Measurements from ENCODE around the gene CTBS.
"Not testable (repeated sequence)": the region's sequence is repeated elsewhere in the genome, so short reads cannot be mapped to it uniquely, and the experiment has no call there.

The CTBS gene

DNA sequence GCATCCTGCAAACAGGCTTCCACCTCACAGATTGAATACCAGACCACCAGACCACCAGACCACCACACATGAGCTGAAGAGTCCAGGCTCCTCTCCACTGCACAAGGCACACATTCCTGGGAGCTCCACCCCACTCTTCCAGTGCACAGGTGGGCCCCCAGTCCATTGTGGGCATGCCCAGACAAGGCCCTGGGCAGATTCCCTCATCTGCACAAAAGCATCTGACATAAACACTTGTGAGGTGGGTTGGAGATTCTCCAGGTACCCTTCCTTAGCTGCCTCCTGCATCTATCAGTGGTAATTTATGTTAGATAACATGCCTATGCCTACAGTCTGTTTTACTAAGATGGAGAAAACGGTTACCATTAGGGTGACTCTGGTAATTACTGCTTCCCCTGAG is 11.6 kb upstream of the CTBS start:
- no peak for DNase-seq (ENCODE audit: low read depth)

- no peak for DNase-seq (ENCODE audit: low read depth)
Measured at GRCh38 chr1:84584126-84584525, 9.9 kb upstream of the CTBS start.

DNA sequence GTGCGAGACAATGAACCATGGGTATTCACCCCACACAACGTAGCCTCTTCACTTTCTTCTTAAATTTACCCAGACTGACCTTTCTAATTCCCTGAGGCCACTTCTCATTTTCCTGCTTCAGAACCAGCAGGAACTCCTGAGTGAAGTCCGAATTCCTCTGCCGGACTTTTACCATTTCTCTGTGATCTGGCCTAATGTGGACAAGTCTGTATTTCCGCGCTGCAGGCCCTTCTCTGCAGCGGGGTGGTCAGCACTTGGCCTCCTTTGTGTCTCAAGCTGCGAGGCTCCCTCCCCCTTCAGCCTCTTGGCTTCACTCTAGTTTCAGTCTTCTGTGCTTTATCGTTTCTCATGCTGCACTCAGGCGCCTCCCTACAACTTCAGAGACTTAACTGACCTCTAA is 9.4 kb upstream of the CTBS start:
- no peak for DNase-seq (ENCODE audit: low read depth)

- no peak for DNase-seq (ENCODE audit: low read depth)
Measured at GRCh38 chr1:84582802-84583587, 8.8 kb upstream of the CTBS start.

DNA sequence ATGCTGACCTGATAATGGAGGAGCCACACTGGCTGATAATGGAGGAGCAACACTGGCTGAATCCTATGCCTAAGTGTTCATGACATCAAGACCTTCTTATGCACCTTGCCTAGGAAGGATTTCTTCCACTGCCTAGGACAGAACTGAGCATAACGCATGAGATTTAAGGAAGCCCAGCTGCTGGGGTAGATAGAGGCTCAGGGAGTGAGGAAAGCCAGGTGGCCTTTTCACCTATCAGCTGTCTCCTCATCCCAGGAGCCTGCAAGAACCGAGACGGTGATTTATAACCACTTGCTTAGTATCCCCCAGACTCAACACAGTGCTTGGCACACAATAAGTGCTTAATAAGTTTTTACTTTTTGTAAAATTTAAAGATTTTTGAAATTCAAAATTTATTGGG is 7.4 kb upstream of the CTBS start:
- DNase-seq (ENCODE audit: low read depth) = no peak

- no peak for DNase-seq (ENCODE audit: low read depth)
Measured at GRCh38 chr1:84574936-84575335, 696 bp upstream of the CTBS start.

GRCh38 chr1:84573481-84573966 is 716 bp downstream of the CTBS start:
- DNase-seq (ENCODE audit: low read depth) = no peak

DNA sequence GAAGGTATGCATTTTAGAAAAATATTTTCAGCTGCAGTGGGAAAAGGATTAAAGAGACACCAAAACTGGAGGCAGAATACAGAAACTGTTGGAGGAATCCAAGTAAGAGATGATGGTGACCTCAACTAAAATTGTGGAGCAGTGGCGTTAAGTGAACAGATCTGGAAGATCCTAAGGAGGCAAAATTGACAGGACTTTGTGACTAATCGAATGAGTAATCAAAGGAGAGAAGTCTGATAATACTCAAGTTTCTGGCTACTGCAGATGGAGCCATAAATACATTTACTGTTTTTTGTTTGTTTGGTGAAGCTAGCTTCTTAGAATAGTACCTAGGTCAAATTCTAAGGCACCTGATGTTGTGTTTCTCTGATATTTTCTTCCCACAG is 3.1 kb downstream of the CTBS start:
- no peak for DNase-seq (ENCODE audit: low read depth)

DNA sequence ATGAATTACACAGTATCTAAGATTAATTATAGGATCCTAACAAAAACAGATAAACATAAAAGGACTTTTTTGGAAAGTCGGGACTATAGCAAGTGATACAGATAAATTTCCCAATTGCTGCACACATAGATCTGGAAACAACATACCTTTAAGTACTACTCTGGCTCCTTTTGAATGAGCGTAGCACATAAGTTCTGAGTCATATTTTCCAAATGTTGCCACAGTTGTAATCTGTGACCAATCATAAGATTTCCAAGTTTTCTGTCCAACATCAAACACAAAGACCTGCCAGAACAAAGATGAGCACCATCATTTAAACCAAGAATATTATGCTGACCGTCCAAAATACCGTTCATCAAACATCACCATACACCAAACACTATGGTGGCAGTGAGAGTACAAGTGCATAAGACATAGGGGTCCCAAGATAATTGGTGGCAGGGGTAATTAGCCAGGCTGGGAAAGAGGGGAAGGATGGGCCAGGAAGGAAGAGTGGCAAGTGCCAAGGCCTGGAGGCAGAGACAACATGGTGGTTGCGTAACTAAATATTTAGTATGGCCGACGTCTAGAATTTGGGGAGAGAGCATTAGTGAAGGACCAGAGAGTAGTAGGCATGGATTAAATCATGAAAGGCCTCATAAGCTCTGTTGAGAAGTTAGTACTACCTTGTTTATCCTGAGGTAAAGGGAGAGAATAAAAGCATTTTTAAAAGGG is 3.6 kb downstream of the CTBS start:
- no peak for DNase-seq (ENCODE audit: low read depth)

- no peak for DNase-seq (ENCODE audit: low read depth)
Measured at GRCh38 chr1:84569216-84569615, 5.0 kb downstream of the CTBS start.

GRCh38 chr1:84550826-84551225 is 23.4 kb downstream of the CTBS start:
- DNase-seq (ENCODE audit: low read depth) = no peak

DNA sequence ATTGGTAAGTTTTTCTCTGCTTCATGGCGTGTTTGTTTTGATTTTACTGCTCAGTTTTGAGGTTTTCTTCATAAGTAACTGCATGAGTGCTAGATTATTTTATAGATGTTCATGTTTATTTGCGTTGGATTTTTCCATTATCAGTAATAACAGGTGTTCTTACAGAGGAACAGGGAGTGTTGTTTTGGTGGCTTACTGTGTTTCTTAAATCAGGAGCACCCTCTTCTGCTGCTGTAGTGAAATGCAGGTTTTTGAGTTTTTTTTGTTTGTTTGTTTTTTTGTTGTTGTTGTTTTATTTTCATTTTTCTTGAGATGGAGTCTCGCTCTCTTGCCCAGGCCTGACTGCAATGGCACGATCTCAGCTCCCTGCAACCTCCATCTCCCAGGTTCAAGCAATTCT is 32.6 kb downstream of the CTBS start:
- DNase-seq (ENCODE audit: low read depth) = no peak

DNA sequence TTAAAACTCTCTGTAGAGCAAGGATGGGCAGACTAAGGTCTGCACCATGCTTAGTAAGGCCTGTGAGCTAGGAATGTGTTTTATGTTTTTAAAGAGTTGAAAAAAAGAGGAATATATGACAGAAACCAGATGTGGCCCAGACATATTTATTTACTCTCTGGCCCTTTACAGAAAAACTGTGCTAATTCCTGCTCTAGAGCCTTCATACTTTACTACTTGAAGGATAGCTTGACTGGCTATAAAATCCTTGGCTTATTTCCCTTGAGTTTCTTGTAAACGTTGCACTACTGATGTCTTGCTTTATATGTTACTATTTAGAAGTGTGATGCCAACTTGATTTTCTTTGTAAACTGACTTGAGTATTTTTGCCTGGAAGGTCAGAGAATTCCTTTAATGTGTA is 33.5 kb downstream of the CTBS start:
- DNase-seq (ENCODE audit: low read depth) = no peak

- no peak for DNase-seq (ENCODE audit: low read depth)
Measured at GRCh38 chr1:84539972-84540371, 34.3 kb downstream of the CTBS start.

- no peak for DNase-seq (ENCODE audit: low read depth)
Measured at GRCh38 chr1:84538599-84538998, 35.6 kb downstream of the CTBS start.

- DNase-seq (ENCODE audit: low read depth) = no peak
Measured at GRCh38 chr1:84525779-84526178, 48.5 kb downstream of the CTBS start.

DNA sequence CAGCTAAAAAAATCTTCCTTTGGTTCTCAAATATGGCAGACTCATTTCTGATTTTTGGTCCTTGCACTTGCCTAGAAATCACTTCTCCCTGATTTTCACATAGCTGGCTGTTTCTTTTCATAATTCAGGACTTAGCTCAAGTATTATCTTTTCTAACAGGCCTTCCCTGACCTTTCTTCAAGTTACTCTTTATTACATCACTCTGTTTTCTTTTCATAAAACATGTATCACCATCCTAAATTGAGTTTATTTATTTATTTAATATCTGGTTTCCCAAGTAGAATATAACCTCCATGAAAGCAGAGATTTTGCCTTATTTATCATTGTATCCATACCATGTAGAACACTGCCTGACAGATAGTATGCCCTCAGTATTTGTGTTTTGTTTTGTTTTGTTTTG is 49.6 kb downstream of the CTBS start:
- no peak for DNase-seq (ENCODE audit: low read depth)

- no peak for DNase-seq (ENCODE audit: low read depth)
Measured at GRCh38 chr1:84510668-84511067, 63.6 kb downstream of the CTBS start.

- no peak for DNase-seq (ENCODE audit: low read depth)
Measured at GRCh38 chr1:84510165-84510564, 64.1 kb downstream of the CTBS start.

GRCh38 chr1:84509029-84509428 is 65.2 kb downstream of the CTBS start:
- no peak for DNase-seq (ENCODE audit: low read depth)

DNA sequence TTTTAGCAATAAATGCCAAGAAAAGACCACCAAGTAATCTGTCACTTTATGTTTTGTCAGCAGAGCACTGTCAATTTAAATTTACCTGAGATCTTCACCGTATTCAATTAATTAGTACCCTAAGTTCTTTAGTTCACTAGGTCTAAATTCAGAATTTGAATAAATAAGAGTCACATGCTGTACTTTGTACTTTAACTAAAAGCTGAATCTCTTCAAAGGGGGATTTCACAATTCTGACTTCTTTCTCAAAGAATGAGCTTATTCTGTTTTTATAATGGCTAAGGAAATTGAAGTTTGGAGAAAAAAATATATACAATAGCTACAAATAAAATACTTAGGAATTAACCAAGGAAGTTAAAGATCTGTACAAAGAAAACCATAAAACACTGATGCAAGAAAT is 65.7 kb downstream of the CTBS start:
- DNase-seq (ENCODE audit: low read depth) = no peak

GRCh38 chr1:84507887-84508286 is 66.4 kb downstream of the CTBS start:
- not testable (repeated sequence) for DNase-seq (ENCODE audit: low read depth)

GRCh38 chr1:84506729-84507453 is 67.3 kb downstream of the CTBS start:
- no peak for DNase-seq (ENCODE audit: low read depth)

Data from activated T-cell treated with anti-CD3 and anti-CD28 coated beads for 48 hours (primary cell).